GM23338 (cell line): Measurements from ENCODE around the gene PUM1. TPM values are rescaled to one million over a fixed set of nuclear protein-coding genes. Genes with fewer than 3 reads are reported as not detected.

ENCODE experiments used
- ATAC-seq: fragments of 200-7000 bp; cut with Tn5 transposase; 3 replicates; pipeline ENCODE4 v1.9.1; 2020
- DNase-seq: peaks from one replicate; pipeline ENCODE4 v3.0.0-alpha.2; 2015; ENCODE audit warnings: low spot score
- H2AFZ ChIP-seq: fragments of 200-600 bp; sonication (generic); 2 replicates; pipeline ENCODE4 v1.8.0; 2016; ENCODE audit warnings: antibody characterized with exemption, mild to moderate bottlenecking, moderate library complexity
- H3F3A ChIP-seq: fragments of 200-600 bp; sonication (generic); replicated peaks from 2 replicates; pipeline ENCODE4 v1.8.0; 2017; ENCODE audit warnings: antibody characterized with exemption, mixed run types, low read depth
- H3K27ac ChIP-seq: fragments of 200-600 bp; sonication (generic); 2 replicates; pipeline ENCODE4 v1.6.1; 2016; ENCODE audit warnings: low read depth
- H3K27me3 ChIP-seq: fragments of 200-600 bp; sonication (generic); 2 replicates; pipeline ENCODE4 v1.8.0; 2016; ENCODE audit warnings: mild to moderate bottlenecking, mixed run types, moderate library complexity; ENCODE audit not compliant: insufficient read depth
- H3K36me3 ChIP-seq: fragments of 200-600 bp; sonication (generic); 2 replicates; pipeline ENCODE4 v1.8.0; 2016; ENCODE audit warnings: mild to moderate bottlenecking; ENCODE audit not compliant: insufficient read depth
- H3K4me1 ChIP-seq: fragments of 200-600 bp; sonication (generic); 2 replicates; pipeline ENCODE4 v1.8.0; 2016; ENCODE audit warnings: mild to moderate bottlenecking, moderate library complexity; ENCODE audit not compliant: insufficient read depth
- H3K4me2 ChIP-seq: fragments of 200-600 bp; sonication (generic); 2 replicates; pipeline ENCODE4 v1.7.1; 2017; ENCODE audit warnings: mixed run types
- H3K4me3 ChIP-seq: fragments of 200-600 bp; sonication (generic); 2 replicates; pipeline ENCODE4 v1.6.1; 2016; ENCODE audit warnings: mixed run types
- H3K79me2 ChIP-seq: fragments of 200-600 bp; sonication (generic); replicated peaks from 2 replicates; pipeline ENCODE4 v1.8.0; 2017; ENCODE audit warnings: mild to moderate bottlenecking; ENCODE audit not compliant: insufficient read depth
- H3K9me2 ChIP-seq: fragments of 200-600 bp; sonication (generic); 2 replicates; pipeline ENCODE4 v1.8.0; 2017; ENCODE audit not compliant: insufficient read depth
- H4K20me1 ChIP-seq: fragments of 200-600 bp; sonication (generic); replicated peaks from 2 replicates; pipeline ENCODE4 v1.8.0; 2017; ENCODE audit warnings: mild to moderate bottlenecking; ENCODE audit not compliant: insufficient read depth
- H3K27ac Mint-ChIP-seq: 2 replicates; pipeline ENCODE4 v1.8.0; 2020; ENCODE audit warnings: inconsistent platforms, mild to moderate bottlenecking, moderate library complexity, mixed read lengths
- H3K27me3 Mint-ChIP-seq: 3 replicates; pipeline ENCODE4 v1.8.0; 2022; ENCODE audit warnings: low read depth, mild to moderate bottlenecking, moderate library complexity, mixed read lengths, inconsistent platforms; ENCODE audit not compliant: insufficient read depth, poor library complexity
- H3K36me3 Mint-ChIP-seq: 3 replicates; pipeline ENCODE4 v1.8.0; 2021; ENCODE audit warnings: low read depth, mild to moderate bottlenecking, inconsistent platforms, moderate library complexity, mixed read lengths
- H3K4me1 Mint-ChIP-seq: 3 replicates; pipeline ENCODE4 v1.8.0; 2020; ENCODE audit warnings: mild to moderate bottlenecking, inconsistent platforms, mixed read lengths
- H3K4me3 Mint-ChIP-seq: 3 replicates; pipeline ENCODE4 v1.8.0; 2021; ENCODE audit warnings: moderate library complexity, mild to moderate bottlenecking, inconsistent platforms, mixed read lengths
- H3K9me3 Mint-ChIP-seq: 3 replicates; pipeline ENCODE4 v1.8.0; 2020; ENCODE audit warnings: moderate library complexity, mild to moderate bottlenecking, inconsistent platforms, mixed read lengths
- CREB1 ChIP-seq: fragments of 250-450 bp; sonication (Bioruptor Pico); IDR thresholded peaks from 2 replicates; pipeline ENCODE4 v1.5.0; 2020; ENCODE audit warnings: low read depth, mild to moderate bottlenecking, moderate library complexity
- CTCF ChIP-seq, 2 experiments: fragments of 200-600 bp in 1 of 2; sonication (generic) in 1 of 2; conservative IDR thresholded peaks; 2 replicates each; pipeline versions ENCODE4 v1.5.1 to v1.6.1; 2016 to 2017; ENCODE audit warnings: antibody characterized with exemption in 2 of 2, low read depth in 2 of 2, mild to moderate bottlenecking in 2 of 2, moderate library complexity in 1 of 2
- ETS1 ChIP-seq: IDR thresholded peaks from 2 replicates; pipeline ENCODE4 v1.6.1; 2016; ENCODE audit warnings: antibody characterized with exemption
- EZH2phosphoT487 ChIP-seq: fragments of 200-600 bp; sonication (generic); IDR thresholded peaks from one replicate; pipeline ENCODE4 v1.8.1; 2018; ENCODE audit warnings: antibody characterized with exemption; ENCODE audit not compliant: unreplicated experiment
- JUNB ChIP-seq: IDR thresholded peaks from one replicate; pipeline ENCODE4 v1.6.1; 2016; ENCODE audit warnings: antibody characterized with exemption; ENCODE audit not compliant: unreplicated experiment
- NANOG ChIP-seq: IDR thresholded peaks from 2 replicates; pipeline ENCODE4 v1.6.1; 2016; ENCODE audit warnings: antibody characterized with exemption, borderline replicate concordance
- POLR2AphosphoS5 ChIP-seq: IDR thresholded peaks from 2 replicates; pipeline ENCODE4 v1.6.1; 2016; ENCODE audit warnings: antibody characterized with exemption, low read depth
- STAT1 ChIP-seq: IDR thresholded peaks from one replicate; pipeline ENCODE4 v1.6.1; 2016; ENCODE audit warnings: antibody characterized with exemption; ENCODE audit not compliant: unreplicated experiment
- ZNF114 ChIP-seq: fragments of 250-450 bp; sonication (Bioruptor Pico); IDR thresholded peaks from 2 replicates; pipeline ENCODE4 v1.5.0; 2020; ENCODE audit warnings: mild to moderate bottlenecking, moderate library complexity
- ZNF331 ChIP-seq: fragments of 250-450 bp; sonication (Bioruptor Pico); IDR thresholded peaks from 2 replicates; pipeline ENCODE4 v1.5.0; 2020; ENCODE audit warnings: low read depth, mild to moderate bottlenecking, moderate library complexity
- ZNF462 ChIP-seq: fragments of 250-450 bp; sonication (Bioruptor Pico); IDR thresholded peaks from 2 replicates; pipeline ENCODE4 v1.5.0; 2020; ENCODE audit warnings: mild to moderate bottlenecking, moderate library complexity
- polyA plus RNA-seq: library from polyadenylated mRNA; unstranded; fragments of >200 nt; fragmentation: Nextera tagmentation; extraction: Ambion mirVana; gene quantifications from 2 replicates; pipeline ENCODE4 v1.2.1, GENCODE V29; 2016
- total RNA-seq: library from RNA; depleted of rRNA; stranded (reverse); fragments of >200 nt; shearing (Covaris generic); gene quantifications from 2 replicates; pipeline ENCODE4 v1.2.3, GENCODE V29; 2014
- TF ChIP-seq, protein P1 (sequence below): IDR thresholded peaks from one replicate; pipeline ENCODE4 v1.6.1; 2018; ENCODE audit warnings: antibody characterized with exemption; ENCODE audit not compliant: unreplicated experiment

Gene PUM1
- total and polyA plus RNA-seq, 2 experiments from 2014 or later: 44.4 to 117 TPM

GRCh38 chr1:30898031-30898815 lies 167.3 kb downstream of the PUM1 start:
- Histone ChIP-seq H3K4me2 (no peak overlapping the region), H3F3A (peaks cover 4% of the 10 kb centered on the region; the same call in 1 of the 2 replicates), H4K20me1 (no peaks in the 10 kb centered on the region; the same call in 1 of the 2 replicates), H3K79me2 (peaks cover 1% of the 10 kb centered on the region), H3K36me3 (no peaks in the 10 kb centered on the region), H3K9me2 (no peaks in the 10 kb centered on the region), H3K4me1 (peaks cover 21% of the 10 kb centered on the region), H3K4me3 (no peak overlapping the region), H3K27me3 (no peaks in the 10 kb centered on the region), H2AFZ (no peak overlapping the region), H3K27ac (no peak overlapping the region)
- H3K27me3 Mint-ChIP-seq: peaks cover 5% of the 10 kb centered on the region
- ATAC-seq (no peak), DNase-seq (no peak)
- H3K27ac Mint-ChIP-seq: no peak overlapping the region
- no peaks in the 10 kb centered on the region; the same call in 2 of the 3 replicates for H3K9me3 Mint-ChIP-seq
- H3K4me1 Mint-ChIP-seq: peaks cover 35% of the 10 kb centered on the region
- TF ChIP-seq ZNF114 (CRISPR knock-in tag) (no peak), JUNB (no peak), POLR2AphosphoS5 (no peak), NANOG (no peak), ZNF331 (no peak), EZH2phosphoT487 (no peak), CREB1 (CRISPR knock-in tag) (no peak), ETS1 (no peak), ZNF462 (CRISPR knock-in tag) (no peak), CTCF (conservative IDR thresholded peaks at IDR 0.05; ENCODE audit: low read depth in 2 of 2) (no peak), STAT1 (no peak)
- TF ChIP-seq, protein P1, sequence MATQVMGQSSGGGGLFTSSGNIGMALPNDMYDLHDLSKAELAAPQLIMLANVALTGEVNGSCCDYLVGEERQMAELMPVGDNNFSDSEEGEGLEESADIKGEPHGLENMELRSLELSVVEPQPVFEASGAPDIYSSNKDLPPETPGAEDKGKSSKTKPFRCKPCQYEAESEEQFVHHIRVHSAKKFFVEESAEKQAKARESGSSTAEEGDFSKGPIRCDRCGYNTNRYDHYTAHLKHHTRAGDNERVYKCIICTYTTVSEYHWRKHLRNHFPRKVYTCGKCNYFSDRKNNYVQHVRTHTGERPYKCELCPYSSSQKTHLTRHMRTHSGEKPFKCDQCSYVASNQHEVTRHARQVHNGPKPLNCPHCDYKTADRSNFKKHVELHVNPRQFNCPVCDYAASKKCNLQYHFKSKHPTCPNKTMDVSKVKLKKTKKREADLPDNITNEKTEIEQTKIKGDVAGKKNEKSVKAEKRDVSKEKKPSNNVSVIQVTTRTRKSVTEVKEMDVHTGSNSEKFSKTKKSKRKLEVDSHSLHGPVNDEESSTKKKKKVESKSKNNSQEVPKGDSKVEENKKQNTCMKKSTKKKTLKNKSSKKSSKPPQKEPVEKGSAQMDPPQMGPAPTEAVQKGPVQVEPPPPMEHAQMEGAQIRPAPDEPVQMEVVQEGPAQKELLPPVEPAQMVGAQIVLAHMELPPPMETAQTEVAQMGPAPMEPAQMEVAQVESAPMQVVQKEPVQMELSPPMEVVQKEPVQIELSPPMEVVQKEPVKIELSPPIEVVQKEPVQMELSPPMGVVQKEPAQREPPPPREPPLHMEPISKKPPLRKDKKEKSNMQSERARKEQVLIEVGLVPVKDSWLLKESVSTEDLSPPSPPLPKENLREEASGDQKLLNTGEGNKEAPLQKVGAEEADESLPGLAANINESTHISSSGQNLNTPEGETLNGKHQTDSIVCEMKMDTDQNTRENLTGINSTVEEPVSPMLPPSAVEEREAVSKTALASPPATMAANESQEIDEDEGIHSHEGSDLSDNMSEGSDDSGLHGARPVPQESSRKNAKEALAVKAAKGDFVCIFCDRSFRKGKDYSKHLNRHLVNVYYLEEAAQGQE: no peak
- no peak overlapping the region for H3K4me3 Mint-ChIP-seq
- H3K36me3 Mint-ChIP-seq: no peaks in the 10 kb centered on the region
